ENCODE measurements around the gene WDR46. TPM values are rescaled to one million over a fixed set of nuclear protein-coding genes. Genes with fewer than 3 reads are reported as not detected.

The WDR46 gene
- total and polyA plus RNA-seq, 12 donors: 11.0 to 40.6 (median 17.8) TPM

GRCh38 chr6:33315793-33316602, 27.0 kb upstream of the WDR46 start:
- ATAC-seq: no peak
- no peaks in the 10 kb centered on the region for H3K27me3 ChIP-seq
- no peak overlapping the region for H3K4me3 ChIP-seq
- DNase-seq: no peak
- intact Hi-C loops (cut with DNase I): loop anchor here in 5 of 10 donors (2.0 to 10.0 kb wide), 3 partner anchors 17 to 99 kb away; partner anchors contain the start of genes CUTA (in 2 of the 5), PHF1 (in 2 of the 5), RGL2 (in 2 of the 5) and RPS18 (in 1 of the 5)
- H3K36me3 ChIP-seq: peaks cover 0 to 46% (median 18%) of the 10 kb centered on the region in 9 donors
- 86 to 89% methylated on average over 17 of the region's 17 CpGs for whole genome bisulfite sequencing, 2 donors
- H3K4me1 ChIP-seq: peaks cover 13 to 75% (median 66%) of the 10 kb centered on the region in 9 donors
- H3K27ac ChIP-seq: peak overlapping the region in 6 of 10 donors; percentile 21 to 99 (median 86)
- no peak for TF ChIP-seq CTCF (IDR thresholded peaks at IDR 0.05)
- H3K9me3 ChIP-seq: no peaks in the 10 kb centered on the region

- peak in 2 of 8 donors; percentile 0 to 3 for ATAC-seq
- Histone ChIP-seq H3K27ac (peak overlapping the region; percentile 93 to 100 (median 98)), H3K4me3 (peak overlapping the region in 9 of 10 donors; percentile 78 to 99 (median 92)), H3K4me1 (peaks cover 12 to 73% (median 59%) of the 10 kb centered on the region in 9 donors), H3K9me3 (no peaks in the 10 kb centered on the region), H3K27me3 (no peaks in the 10 kb centered on the region), H3K36me3 (peaks cover 0 to 46% (median 24%) of the 10 kb centered on the region in 9 donors)
- 37% methylated on average over 47 of the region's 47 CpGs for WGBS, 2 donors
- intact Hi-C loops (cut with DNase I): loop anchor here in 2 of 10 donors (10.0 kb wide), 1 partner anchor 100 kb away; the partner anchor contains the start of genes CUTA (in 2 of the 2) and PHF1 (in 2 of the 2)
- peak in 1 of 9 donors; percentile 10 for TF ChIP-seq CTCF (IDR thresholded peaks at IDR 0.05)
- peak; percentile 54 to 59 for DNase-seq
Measured at GRCh38 chr6:33314943-33315792, 26.1 kb upstream of the WDR46 start.

- 4 to 5% methylated on average over 10 of the region's 10 CpGs for WGBS, 2 donors
- peak; percentile 55 to 89 for DNase-seq
Measured at GRCh38 chr6:33314515-33314942, 25.5 kb upstream of the WDR46 start.

More at GRCh38 chr6:33314515-33314942, 25.5 kb upstream of the WDR46 start:
- TF ChIP-seq CTCF (IDR thresholded peaks at IDR 0.05): no peak
- peaks cover 0 to 46% (median 18%) of the 10 kb centered on the region in 9 donors for H3K36me3 ChIP-seq
- intact Hi-C loops (cut with DNase I): loop anchor here in 2 of 10 donors (10.0 kb wide), 1 partner anchor 100 kb away; the partner anchor contains the start of genes CUTA (in 2 of the 2) and PHF1 (in 2 of the 2)
- ATAC-seq: peak; percentile 4 to 62 (median 40)
- peak overlapping the region; percentile 93 to 100 (median 98) for H3K27ac ChIP-seq
- no peaks in the 10 kb centered on the region for H3K9me3 ChIP-seq
- peak overlapping the region; percentile 78 to 99 (median 90) for H3K4me3 ChIP-seq
- no peaks in the 10 kb centered on the region for H3K27me3 ChIP-seq
- H3K4me1 ChIP-seq: peaks cover 12 to 66% (median 54%) of the 10 kb centered on the region in 9 donors
